ENCODE measurements around the gene ATE1.

The ATE1 gene

DNA sequence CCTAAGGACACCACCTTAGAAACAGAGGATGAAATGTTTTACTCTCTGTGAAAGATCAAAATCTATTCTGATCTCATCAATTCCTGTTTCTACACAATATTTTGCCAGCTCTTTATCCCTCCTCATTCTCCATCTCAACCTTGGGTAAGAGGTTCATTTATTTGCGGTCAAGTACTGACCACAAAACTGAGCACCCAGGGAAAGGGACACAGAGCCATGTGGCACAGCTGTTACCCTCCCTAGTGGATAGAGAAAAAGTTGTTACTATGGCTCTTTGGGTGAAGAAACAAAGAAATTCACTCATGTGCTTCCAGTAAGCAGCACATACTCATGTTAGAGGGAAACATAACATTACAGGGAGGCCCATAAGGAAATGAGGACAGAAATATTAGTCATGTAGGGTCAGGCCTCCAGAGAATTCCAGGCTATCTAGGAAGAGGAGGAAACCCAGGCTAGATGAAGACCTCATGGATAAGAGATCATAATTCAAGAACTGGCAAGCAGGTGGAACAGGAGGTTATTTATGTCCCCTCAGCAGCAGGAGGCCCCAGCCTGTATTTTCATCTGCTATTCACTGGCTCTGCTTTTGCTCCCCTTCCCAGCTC lies 114.5 kb downstream of the ATE1 start:
- H3K4me3 ChIP-seq (ENCODE audit: low read length) = no peak overlapping the region
- TF ChIP-seq, protein P1, sequence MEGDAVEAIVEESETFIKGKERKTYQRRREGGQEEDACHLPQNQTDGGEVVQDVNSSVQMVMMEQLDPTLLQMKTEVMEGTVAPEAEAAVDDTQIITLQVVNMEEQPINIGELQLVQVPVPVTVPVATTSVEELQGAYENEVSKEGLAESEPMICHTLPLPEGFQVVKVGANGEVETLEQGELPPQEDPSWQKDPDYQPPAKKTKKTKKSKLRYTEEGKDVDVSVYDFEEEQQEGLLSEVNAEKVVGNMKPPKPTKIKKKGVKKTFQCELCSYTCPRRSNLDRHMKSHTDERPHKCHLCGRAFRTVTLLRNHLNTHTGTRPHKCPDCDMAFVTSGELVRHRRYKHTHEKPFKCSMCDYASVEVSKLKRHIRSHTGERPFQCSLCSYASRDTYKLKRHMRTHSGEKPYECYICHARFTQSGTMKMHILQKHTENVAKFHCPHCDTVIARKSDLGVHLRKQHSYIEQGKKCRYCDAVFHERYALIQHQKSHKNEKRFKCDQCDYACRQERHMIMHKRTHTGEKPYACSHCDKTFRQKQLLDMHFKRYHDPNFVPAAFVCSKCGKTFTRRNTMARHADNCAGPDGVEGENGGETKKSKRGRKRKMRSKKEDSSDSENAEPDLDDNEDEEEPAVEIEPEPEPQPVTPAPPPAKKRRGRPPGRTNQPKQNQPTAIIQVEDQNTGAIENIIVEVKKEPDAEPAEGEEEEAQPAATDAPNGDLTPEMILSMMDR (IDR thresholded peaks at IDR 0.05; ENCODE audit: insufficient read depth, low read depth, low read length, missing control alignments) = no peak
- peak; percentile 14 for DNase-seq (ENCODE audit: low read depth)

DNA sequence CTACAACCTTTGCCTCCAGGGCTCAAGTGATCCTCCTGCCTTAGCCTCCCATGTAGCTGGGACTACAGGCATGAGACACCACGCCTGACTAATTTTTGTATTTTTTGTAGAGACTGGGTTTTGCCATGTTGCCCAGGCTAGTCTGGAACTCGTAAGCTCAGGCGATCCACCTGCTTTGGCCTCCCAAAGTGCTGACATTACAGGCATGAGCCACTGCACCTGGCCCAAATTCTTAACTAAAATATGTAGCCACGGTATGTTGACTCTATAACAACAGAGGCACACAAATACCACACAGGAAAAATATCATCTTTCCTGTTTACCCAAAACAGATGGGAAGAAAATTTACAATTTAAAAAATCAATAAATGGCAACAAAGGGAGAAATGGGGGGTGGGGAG lies 115.8 kb downstream of the ATE1 start:
- no peak for DNase-seq (ENCODE audit: low read depth)
- H3K4me3 ChIP-seq (ENCODE audit: low read length) = no peak overlapping the region
- TF ChIP-seq, protein P1 (IDR thresholded peaks at IDR 0.05; ENCODE audit: insufficient read depth, low read depth, low read length, missing control alignments) = no peak

DNA sequence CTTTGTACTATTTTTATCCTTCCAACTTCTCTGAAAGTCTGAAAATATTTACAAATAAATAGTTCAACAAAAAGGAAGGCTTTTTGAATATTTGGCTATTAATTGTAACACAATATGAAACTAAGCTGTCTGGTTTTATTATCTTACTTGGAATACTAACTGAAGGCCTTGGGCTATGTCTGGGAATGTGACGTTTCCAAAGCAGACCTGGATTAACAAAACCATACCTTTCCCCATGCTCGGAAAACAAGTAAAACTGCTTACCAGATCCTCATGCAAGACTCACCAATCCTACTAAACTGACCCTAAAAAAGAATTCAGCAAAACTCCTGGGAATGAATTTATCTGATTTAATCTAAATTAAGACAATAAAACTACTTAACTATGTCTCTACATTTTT lies 116.4 kb downstream of the ATE1 start:
- TF ChIP-seq, protein P1 (IDR thresholded peaks at IDR 0.05; ENCODE audit: insufficient read depth, low read depth, low read length, missing control alignments) = no peak
- DNase-seq (ENCODE audit: low read depth) = peak; percentile 8
- no peak overlapping the region for H3K4me3 ChIP-seq (ENCODE audit: low read length)

DNA sequence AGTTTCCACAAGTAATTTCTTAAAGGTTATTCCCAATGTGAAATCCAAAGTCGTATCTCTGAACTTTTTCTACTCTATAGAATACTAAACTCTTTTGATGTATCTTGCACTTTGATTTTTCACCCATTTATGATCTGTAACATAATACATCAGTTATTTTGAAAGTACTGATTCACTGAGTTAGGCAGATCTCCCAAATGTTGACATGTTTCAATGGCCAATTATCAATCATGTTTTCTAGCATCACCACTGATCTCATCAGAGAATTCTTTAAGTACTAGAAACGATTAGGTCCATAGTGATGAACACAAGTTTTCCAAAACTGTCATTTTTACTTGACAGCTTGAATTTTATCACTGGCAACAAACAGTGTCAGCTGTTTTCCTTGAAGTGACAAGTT lies 119.0 kb downstream of the ATE1 start:
- H3K4me3 ChIP-seq (ENCODE audit: low read length) = no peak overlapping the region
- TF ChIP-seq, protein P1 (IDR thresholded peaks at IDR 0.05; ENCODE audit: insufficient read depth, low read depth, low read length, missing control alignments) = no peak
- DNase-seq (ENCODE audit: low read depth) = no peak

DNA sequence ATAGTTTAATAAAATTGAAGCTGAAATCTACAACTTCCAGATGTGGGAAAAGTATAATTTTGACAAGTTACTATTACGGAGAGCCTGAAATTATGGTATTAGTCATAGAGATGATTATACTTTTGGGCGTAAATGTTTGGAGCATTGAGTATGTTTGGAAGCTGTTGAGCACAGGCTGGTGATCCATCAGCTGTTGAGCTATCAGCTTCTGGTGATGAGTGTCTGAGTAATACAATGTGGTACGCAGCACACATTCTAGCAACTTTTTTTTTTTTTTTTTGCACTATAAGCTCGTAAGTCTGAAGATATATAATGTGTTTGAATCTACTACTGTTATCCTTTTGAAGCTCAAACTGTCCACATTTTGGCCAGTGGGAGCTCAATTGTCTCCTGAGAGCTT lies 123.4 kb downstream of the ATE1 start:
- DNase-seq (ENCODE audit: low read depth) = peak; percentile 66
- TF ChIP-seq, protein P1 (IDR thresholded peaks at IDR 0.05; ENCODE audit: insufficient read depth, low read depth, low read length, missing control alignments) = no peak
- H3K4me3 ChIP-seq (ENCODE audit: low read length) = no peak overlapping the region

DNA sequence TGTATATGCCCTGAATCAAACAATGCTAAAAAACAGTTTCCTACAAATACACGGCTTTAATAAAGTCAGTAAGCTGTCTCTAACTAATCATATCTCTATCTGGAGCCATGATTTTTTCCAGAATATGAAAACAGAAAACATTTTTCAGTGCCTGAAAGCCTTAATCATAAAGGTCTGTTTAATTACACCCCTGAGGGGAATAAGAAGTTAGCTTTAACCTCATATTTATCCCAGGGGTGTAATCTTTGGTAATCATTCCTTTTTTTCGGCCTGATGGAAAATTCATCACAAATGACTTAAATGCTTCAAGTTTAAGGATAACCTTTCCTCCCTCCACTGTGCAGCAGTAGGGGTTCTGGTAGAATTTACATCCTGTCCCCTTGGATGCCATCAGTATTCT lies 124.2 kb downstream of the ATE1 start:
- no peak overlapping the region for H3K4me3 ChIP-seq (ENCODE audit: low read length)
- DNase-seq (ENCODE audit: low read depth) = no peak
- TF ChIP-seq, protein P1 (IDR thresholded peaks at IDR 0.05; ENCODE audit: insufficient read depth, low read depth, low read length, missing control alignments) = no peak

DNA sequence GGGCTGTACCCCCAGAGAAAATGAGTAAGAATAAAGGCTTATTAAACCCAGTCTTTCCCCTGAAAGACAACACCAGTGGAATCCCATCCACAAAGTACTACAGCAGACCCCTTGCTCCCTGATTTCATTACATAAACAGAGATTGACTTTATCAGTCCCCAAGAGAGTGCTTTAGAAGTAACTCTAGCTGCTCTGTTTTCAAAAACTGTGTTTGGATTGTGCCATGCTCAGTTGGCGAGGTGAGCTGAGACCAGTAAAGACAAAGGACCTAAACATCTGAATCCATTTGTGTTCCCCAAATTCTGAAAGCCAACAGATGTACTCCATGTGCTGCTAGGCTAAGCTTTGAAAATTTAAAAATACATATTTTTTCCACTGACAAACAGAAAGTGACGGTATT lies 127.0 kb downstream of the ATE1 start:
- TF ChIP-seq, protein P1 (IDR thresholded peaks at IDR 0.05; ENCODE audit: insufficient read depth, low read depth, low read length, missing control alignments) = no peak
- no peak overlapping the region for H3K4me3 ChIP-seq (ENCODE audit: low read length)
- no peak for DNase-seq (ENCODE audit: low read depth)

Measured in epithelial cell of esophagus (primary cell).